EH (cell line): ENCODE measurements around the gene BACH2.

ENCODE experiments used
- DNase-seq: peaks from one replicate; pipeline ENCODE4 v3.0.0-alpha.2; 2015; ENCODE audit warnings: low read depth

BACH2 gene

GRCh38 chr6:89966913-89967312, 329.7 kb downstream of the BACH2 start:
- no peak for DNase-seq

- DNase-seq: no peak
Observed at GRCh38 chr6:89966228-89966544, 330.5 kb downstream of the BACH2 start.

- DNase-seq: no peak
Observed at GRCh38 chr6:89965441-89966227, 331.0 kb downstream of the BACH2 start.

- DNase-seq: no peak
Observed at GRCh38 chr6:89963391-89963790, 333.3 kb downstream of the BACH2 start.

GRCh38 chr6:89961481-89961880, 335.2 kb downstream of the BACH2 start:
- no peak for DNase-seq

- DNase-seq: no peak
Observed at GRCh38 chr6:89959883-89960282, 336.8 kb downstream of the BACH2 start.

- DNase-seq: no peak
Observed at GRCh38 chr6:89956182-89956581, 340.5 kb downstream of the BACH2 start.

GRCh38 chr6:89955364-89955763, 341.3 kb downstream of the BACH2 start:
- no peak for DNase-seq

- DNase-seq: peak; percentile 81
Observed at GRCh38 chr6:89954721-89955148, 341.9 kb downstream of the BACH2 start.

GRCh38 chr6:89952686-89953085, 344.0 kb downstream of the BACH2 start:
- peak; percentile 94 for DNase-seq

GRCh38 chr6:89952105-89952671, 344.5 kb downstream of the BACH2 start:
- peak; percentile 35 for DNase-seq

- no peak for DNase-seq
Observed at GRCh38 chr6:89951574-89952104, 345.0 kb downstream of the BACH2 start.

- peak; percentile 40 for DNase-seq
Observed at GRCh38 chr6:89950879-89951391, 345.7 kb downstream of the BACH2 start.

- no peak for DNase-seq
Observed at GRCh38 chr6:89950446-89950845, 346.2 kb downstream of the BACH2 start.

GRCh38 chr6:89948876-89949275, 347.8 kb downstream of the BACH2 start:
- no peak for DNase-seq

GRCh38 chr6:89944826-89945407, 351.7 kb downstream of the BACH2 start:
- peak; percentile 34 for DNase-seq

- DNase-seq: no peak
Observed at GRCh38 chr6:89944181-89944755, 352.4 kb downstream of the BACH2 start.

- DNase-seq: no peak
Observed at GRCh38 chr6:89942601-89943000, 354.0 kb downstream of the BACH2 start.

- DNase-seq: no peak
Observed at GRCh38 chr6:89941763-89942497, 354.7 kb downstream of the BACH2 start.

- DNase-seq: no peak
Observed at GRCh38 chr6:89941031-89941762, 355.4 kb downstream of the BACH2 start.
